H1 (cell line): Measurements from ENCODE around the gene PRR16. TPM values are rescaled to one million over a fixed set of nuclear protein-coding genes. Genes with fewer than 3 reads are reported as not detected.

Experiments
- CTCF ChIA-PET: fragments of 300-600 bp; sonication (Branson Sonifier 250); formaldehyde crosslinking; loops from one replicate; lab custom pipeline; 2021; ENCODE audit not compliant: partially characterized antibody; lab: Charles Lee
- POLR2A ChIA-PET: fragments of 300-600 bp; sonication (Branson Sonifier 250); formaldehyde crosslinking; loops from one replicate; lab custom pipeline; 2021; ENCODE audit warnings: inconsistent platforms; ENCODE audit not compliant: partially characterized antibody; lab: Charles Lee
- DNase-seq, 2 experiments: peaks; one replicate each; pipeline versions ENCODE4 v3.0.0 to v3.0.0-alpha.2; 2010 to 2022; ENCODE audit warnings: low spot score in 2 of 2, low read depth in 1 of 2, mixed read lengths in 1 of 2
- FAIRE-seq: peaks from 2 replicates; lab custom pipeline; 2011; peaks lifted over from hg19 to GRCh38; lab: Jason Lieb, UNC
- H2AFZ ChIP-seq: 2 replicates; pipeline ENCODE4 v1.8.1; 2012; ENCODE audit warnings: low read length, inconsistent platforms
- H2AK5ac ChIP-seq: 2 replicates; pipeline ENCODE4 v1.6.1; 2013; ENCODE audit warnings: low read depth, low read length
- H2BK120ac ChIP-seq: replicated peaks from 2 replicates; pipeline ENCODE3; 2013; ENCODE audit warnings: low read depth, low read length, inconsistent platforms
- H2BK12ac ChIP-seq: 2 replicates; pipeline ENCODE4 v1.6.1; 2013; ENCODE audit warnings: low read depth, low read length
- H2BK15ac ChIP-seq: 2 replicates; pipeline ENCODE4 v1.6.1; 2013; ENCODE audit warnings: low read length
- H2BK20ac ChIP-seq: 2 replicates; pipeline ENCODE4 v1.6.1; 2013; ENCODE audit warnings: low read length
- H2BK5ac ChIP-seq: 2 replicates; pipeline ENCODE4 v1.6.1; 2013; ENCODE audit warnings: low read depth, low read length
- H3K14ac ChIP-seq: 2 replicates; pipeline ENCODE4 v1.6.1; 2013; ENCODE audit warnings: inconsistent platforms; ENCODE audit not compliant: insufficient read length
- H3K18ac ChIP-seq: 2 replicates; pipeline ENCODE4 v1.6.1; 2013; ENCODE audit warnings: low read length; ENCODE audit errors: extremely low read depth
- H3K23ac ChIP-seq: 2 replicates; pipeline ENCODE4 v1.6.1; 2013; ENCODE audit warnings: inconsistent platforms; ENCODE audit not compliant: insufficient read length
- H3K23me2 ChIP-seq: 2 replicates; pipeline ENCODE4 v1.6.1; 2013; ENCODE audit warnings: low read depth, low read length
- H3K27ac ChIP-seq: 2 replicates; pipeline ENCODE4 v1.6.1; 2011; ENCODE audit warnings: low read depth, low read length, inconsistent platforms
- H3K27me3 ChIP-seq, 4 experiments: replicated peaks in 1 of 4; 1 replicate in 1 of 4; 2 replicates in 3 of 4; pipeline versions ENCODE4 v1.6.1 to v1.8.1; 2011 to 2013; ENCODE audit warnings: low read length in 3 of 4, mild to moderate bottlenecking in 3 of 4, inconsistent platforms in 2 of 4, mixed read lengths in 2 of 4, moderate library complexity in 1 of 4; ENCODE audit not compliant: control insufficient read depth in 3 of 4, insufficient read depth in 3 of 4; ENCODE audit errors: extremely low read depth in 1 of 4
- H3K36me3 ChIP-seq, 4 experiments: 2 replicates each; pipeline versions ENCODE4 v1.6.1 to v1.8.1; 2011 to 2013; ENCODE audit warnings: mild to moderate bottlenecking in 4 of 4, low read length in 3 of 4, moderate library complexity in 2 of 4, control low read depth in 1 of 4, inconsistent platforms in 1 of 4; ENCODE audit not compliant: insufficient read depth in 4 of 4, control insufficient read depth in 2 of 4
- H3K4ac ChIP-seq: replicated peaks from 2 replicates; pipeline ENCODE3; 2013; ENCODE audit warnings: low read length, low read depth, mixed read lengths, inconsistent platforms; ENCODE audit not compliant: insufficient read length
- H3K4me1 ChIP-seq, 4 experiments: replicated peaks in 1 of 4; 1 replicate in 1 of 4; 2 replicates in 3 of 4; pipeline versions ENCODE4 v1.6.1 to v1.8.1; 2011 to 2013; ENCODE audit warnings: low read length in 3 of 4, inconsistent platforms in 2 of 4, mixed read lengths in 1 of 4; ENCODE audit not compliant: insufficient read depth in 4 of 4, control insufficient read depth in 3 of 4
- H3K4me2 ChIP-seq, 2 experiments: 2 replicates each; pipeline versions ENCODE4 v1.6.1 to v1.8.1; 2011 to 2013; ENCODE audit warnings: low read depth in 2 of 2, low read length in 2 of 2, control low read depth in 1 of 2, inconsistent platforms in 1 of 2, mild to moderate bottlenecking in 1 of 2; ENCODE audit not compliant: insufficient read depth in 1 of 2
- H3K4me3 ChIP-seq, 4 experiments: fragments of 200-600, 300-600 bp in 1 of 4; sonication (generic), shearing (Covaris generic), sonication (Bioruptor Twin) in 1 of 4; 2 replicates each; pipeline versions ENCODE4 v1.5.1 to v1.8.1; 2011 to 2016; ENCODE audit warnings: low read length in 4 of 4, low read depth in 3 of 4, control low read depth in 2 of 4, inconsistent platforms in 2 of 4, mild to moderate bottlenecking in 2 of 4, mixed read lengths in 1 of 4, moderate library complexity in 1 of 4; ENCODE audit not compliant: insufficient read depth in 2 of 4; ENCODE audit errors: extremely low read depth in 1 of 4
- H3K56ac ChIP-seq: replicated peaks from 2 replicates; pipeline ENCODE3; 2013; ENCODE audit warnings: low read depth, mild to moderate bottlenecking, mixed read lengths, low read length, inconsistent platforms; ENCODE audit not compliant: insufficient read length
- H3K79me1 ChIP-seq: 2 replicates; pipeline ENCODE4 v1.6.1; 2013; ENCODE audit warnings: low read depth, low read length, control low read depth
- H3K79me2 ChIP-seq, 2 experiments: 2 replicates each; pipeline versions ENCODE4 v1.6.1 to v1.8.1; 2012 to 2013; ENCODE audit warnings: low read length in 2 of 2, mild to moderate bottlenecking in 2 of 2, inconsistent platforms in 1 of 2; ENCODE audit not compliant: insufficient read depth in 2 of 2, control insufficient read depth in 1 of 2
- H3K9ac ChIP-seq, 4 experiments: replicated peaks in 1 of 4; 1 replicate in 1 of 4; 2 replicates in 3 of 4; pipeline versions ENCODE4 v1.6.1 to v1.8.1; 2011 to 2013; ENCODE audit warnings: low read depth in 3 of 4, low read length in 3 of 4, control low read depth in 2 of 4, mild to moderate bottlenecking in 2 of 4, moderate library complexity in 2 of 4, inconsistent platforms in 1 of 4; ENCODE audit errors: extremely low read depth in 1 of 4
- H3K9me3 ChIP-seq, 2 experiments: 2 replicates each; pipeline versions ENCODE4 v1.6.1 to v1.8.1; 2012 to 2013; ENCODE audit warnings: mild to moderate bottlenecking in 2 of 2, moderate library complexity in 2 of 2, control low read depth in 1 of 2, inconsistent platforms in 1 of 2, low read depth in 1 of 2, low read length in 1 of 2, mixed read lengths in 1 of 2; ENCODE audit not compliant: insufficient read depth in 2 of 2
- H4K20me1 ChIP-seq, 2 experiments: replicated peaks in 1 of 2; 2 replicates each; pipeline versions ENCODE3 to v1.8.1; 2011 to 2013; ENCODE audit warnings: inconsistent platforms in 2 of 2, low read length in 2 of 2, mild to moderate bottlenecking in 1 of 2; ENCODE audit not compliant: insufficient read depth in 2 of 2, control insufficient read depth in 1 of 2
- H4K5ac ChIP-seq: 2 replicates; pipeline ENCODE4 v1.6.1; 2013; ENCODE audit warnings: low read length, low read depth, mixed read lengths, inconsistent platforms; ENCODE audit not compliant: insufficient read length
- H4K8ac ChIP-seq: 2 replicates; pipeline ENCODE4 v1.8.0; 2013; ENCODE audit warnings: mild to moderate bottlenecking, moderate library complexity, low read length, inconsistent platforms; ENCODE audit not compliant: insufficient read depth; ENCODE audit errors: extremely low read depth
- H4K91ac ChIP-seq: replicated peaks from 2 replicates; pipeline ENCODE3; 2013; ENCODE audit warnings: low read length, mixed read lengths, inconsistent platforms; ENCODE audit not compliant: insufficient read length
- ASH2L ChIP-seq: fragments of 200-600, 300-600 bp; sonication (generic); IDR thresholded peaks from one replicate; pipeline ENCODE4 v1.7.1; 2017; ENCODE audit warnings: low read length
- BCL11A ChIP-seq, 2 experiments: IDR thresholded peaks; one replicate each; pipeline ENCODE4 v1.6.1; 2011; ENCODE audit warnings: low read depth in 2 of 2, low read length in 2 of 2, mild to moderate bottlenecking in 2 of 2
- CBX5 ChIP-seq: fragments of 300-800, 300-1000 bp; sonication (generic); IDR thresholded peaks from 2 replicates; pipeline ENCODE4 v1.7.1; 2016; ENCODE audit warnings: antibody characterized with exemption, low read length, low read depth
- CHD1 ChIP-seq: IDR thresholded peaks from 2 replicates; pipeline ENCODE4 v1.6.1; 2012; ENCODE audit warnings: low read depth, low read length, improper control_type of control experiment
- GABPA ChIP-seq: IDR thresholded peaks from 2 replicates; pipeline ENCODE4 v1.6.1; 2011; ENCODE audit warnings: mild to moderate bottlenecking, low read length, moderate library complexity, borderline replicate concordance; ENCODE audit not compliant: insufficient read depth
- JUN ChIP-seq: IDR thresholded peaks from 2 replicates; pipeline ENCODE4 v1.6.1; 2011; ENCODE audit warnings: low read depth, mild to moderate bottlenecking, improper control_type of control experiment, low read length
- JUND ChIP-seq: IDR thresholded peaks from 2 replicates; pipeline ENCODE4 v1.6.1; 2011; ENCODE audit warnings: mild to moderate bottlenecking, improper control_type of control experiment, low read length
- POU5F1 ChIP-seq: IDR thresholded peaks from 2 replicates; pipeline ENCODE4 v1.6.1; 2011; ENCODE audit warnings: low read depth, mild to moderate bottlenecking, low read length, moderate library complexity
- RFX5 ChIP-seq: IDR thresholded peaks from 2 replicates; pipeline ENCODE4 v1.6.1; 2011; ENCODE audit warnings: low read depth, low read length, improper control_type of control experiment, borderline replicate concordance
- RNF2 ChIP-seq: fragments of 200-900, 300-1000 bp; sonication (generic); IDR thresholded peaks from 2 replicates; pipeline ENCODE4 v1.7.1; 2016; ENCODE audit warnings: borderline replicate concordance, low read depth, mild to moderate bottlenecking, antibody characterized with exemption, low read length; ENCODE audit not compliant: poor library complexity, severe bottlenecking; ENCODE audit errors: missing control alignments
- TBP ChIP-seq: IDR thresholded peaks from 2 replicates; pipeline ENCODE4 v1.6.1; 2011; ENCODE audit warnings: low read depth, low read length, improper control_type of control experiment
- USF2 ChIP-seq: IDR thresholded peaks from 2 replicates; pipeline ENCODE4 v1.6.1; 2011; ENCODE audit warnings: low read length, improper control_type of control experiment
- WGBS, 2 experiments: shearing (Covaris generic) in 1 of 2; methylation state at CpG; one replicate each; pipeline versions ENCODE4 v1.1.6 to v1.1.7; 2013 to 2015; ENCODE audit warnings: low lambda C conversion rate in 2 of 2, mixed read lengths in 2 of 2, inconsistent platforms in 1 of 2, low coverage in 1 of 2, missing lambda C conversion rate in 1 of 2; ENCODE audit not compliant: insufficient replicate concordance in 2 of 2, insufficient coverage in 1 of 2, insufficient read length in 1 of 2; ENCODE audit errors: extremely low coverage in 1 of 2, missing lambda C conversion rate in 1 of 2; 5-methylcytosine and 5-hydroxymethylcytosine counted together
- polyA plus RNA-seq, 7 experiments: library from polyadenylated mRNA; depleted of rRNA in 3 of 7; stranded (reverse) in 5 of 7; unstranded in 2 of 7; fragments of >200 nt in 5 of 7; fragments of 200-250 nt in 2 of 7; gene quantifications; 1 replicate in 5 of 7; 2 replicates in 1 of 7; 4 replicates in 1 of 7; pipeline versions ENCODE4 v1.2.1 to v1.2.3, GENCODE V29; 2011 to 2013; ENCODE audit warnings: missing spikeins in 2 of 7, mixed read lengths in 2 of 7
- total RNA-seq: library from RNA; stranded (reverse); fragmentation: NEBNext Ultra II Directional; extraction: Animal tissue kit (Norgen Biotek cat#: 25700); gene quantifications from 2 replicates; pipeline ENCODE4 v1.2.1, GENCODE V29; 2021

Gene PRR16
- total and polyA plus RNA-seq, 2 of the 8 experiments (the other 6 are each of a cell fraction or from before 2014, with no cell fraction given): 0.73 to 1.6 TPM

- H2BK5ac ChIP-seq: no peak overlapping the region
- DNase-seq: no peak
- no peaks in the 10 kb centered on the region for H3K36me3 ChIP-seq
- no peak overlapping the region for H2BK120ac ChIP-seq
- H3K56ac ChIP-seq: no peak overlapping the region
- H3K14ac ChIP-seq: no peak overlapping the region
- no peak for FAIRE-seq
- POLR2A ChIA-PET: no interaction called here
- CTCF ChIA-PET: no interaction called here
- no peak overlapping the region for H4K91ac ChIP-seq
- H3K4ac ChIP-seq: no peak overlapping the region
- no peak overlapping the region for H2AFZ ChIP-seq
- H3K23ac ChIP-seq: no peak overlapping the region
- H3K4me2 ChIP-seq: no peak overlapping the region
- H3K18ac ChIP-seq: no peak overlapping the region
- no peaks in the 10 kb centered on the region for H4K20me1 ChIP-seq
- no peak overlapping the region for H2AK5ac ChIP-seq
- no peaks in the 10 kb centered on the region for H3K23me2 ChIP-seq
- H3K9ac ChIP-seq: no peak overlapping the region
- no peak overlapping the region for H3K27ac ChIP-seq
- WGBS, 2 experiments: 82% methylated on average over 2 of the region's 2 CpGs; no CpG with 5 or more reads in 1 of the 2 experiments
- no peak overlapping the region for H4K5ac ChIP-seq
- H2BK20ac ChIP-seq: no peak overlapping the region
- no peaks in the 10 kb centered on the region for H3K9me3 ChIP-seq
- H3K4me1 ChIP-seq: no peaks in the 10 kb centered on the region
- H3K79me1 ChIP-seq: no peaks in the 10 kb centered on the region
- no peaks in the 10 kb centered on the region for H3K27me3 ChIP-seq
- H3K4me3 ChIP-seq: no peak overlapping the region
- H3K79me2 ChIP-seq: no peaks in the 10 kb centered on the region
- H2BK12ac ChIP-seq: no peak overlapping the region
- H4K8ac ChIP-seq: no peak overlapping the region
- H2BK15ac ChIP-seq: no peak overlapping the region
- TF ChIP-seq ASH2L: no peak
- no peak for TF ChIP-seq BCL11A (IDR thresholded peaks at IDR 0.05; ENCODE audit: low read depth in 2 of 2, low read length in 2 of 2)
- TF ChIP-seq CBX5: no peak
- no peak for TF ChIP-seq USF2
- no peak for TF ChIP-seq CHD1
- no peak for TF ChIP-seq RNF2
- no peak for TF ChIP-seq JUN
- TF ChIP-seq JUND: no peak
- no peak for TF ChIP-seq TBP
- no peak for TF ChIP-seq RFX5
- TF ChIP-seq GABPA: no peak
- no peak for TF ChIP-seq POU5F1
These were observed 127.8 kb downstream of the PRR16 start for GRCh38 chr5:120591911-120592310.
